Brain microvascular endothelial cell (primary cell): ENCODE results near the gene MPV17.

Experiments
- DNase-seq: peaks from one replicate; pipeline ENCODE4 v3.0.0-alpha.2; 2020
- H3K27ac ChIP-seq: fragments of 250-450 bp; sonication (Bioruptor Pico); 2 replicates; pipeline ENCODE4 v1.5.1; 2020; ENCODE audit warnings: mild to moderate bottlenecking, moderate library complexity
- H3K27me3 ChIP-seq: fragments of 250-450 bp; sonication (Bioruptor Pico); replicated peaks from 2 replicates; pipeline ENCODE4 v1.5.1; 2020; ENCODE audit warnings: mild to moderate bottlenecking
- H3K36me3 ChIP-seq: fragments of 250-450 bp; sonication (Bioruptor Pico); replicated peaks from 2 replicates; pipeline ENCODE4 v1.5.1; 2020; ENCODE audit warnings: mild to moderate bottlenecking
- H3K4me3 ChIP-seq: 2 replicates; pipeline ENCODE4 v1.5.1; 2011; ENCODE audit warnings: low read depth, mild to moderate bottlenecking, control low read depth, low read length, moderate library complexity
- in situ Hi-C: cut with HindIII; loops from 2 replicates; pipeline ENCODE4 v1.10.0; 2017; ENCODE audit warnings: low sequenced_read_pairs, low pct_ligation_motif_present
- TF ChIP-seq, protein P1 (sequence below): IDR thresholded peaks from 2 replicates; pipeline ENCODE4 v1.5.1; 2011; ENCODE audit warnings: low read depth, mild to moderate bottlenecking, moderate library complexity, low read length, control low read depth, inconsistent platforms; ENCODE audit errors: missing control alignments

MPV17 gene

DNA sequence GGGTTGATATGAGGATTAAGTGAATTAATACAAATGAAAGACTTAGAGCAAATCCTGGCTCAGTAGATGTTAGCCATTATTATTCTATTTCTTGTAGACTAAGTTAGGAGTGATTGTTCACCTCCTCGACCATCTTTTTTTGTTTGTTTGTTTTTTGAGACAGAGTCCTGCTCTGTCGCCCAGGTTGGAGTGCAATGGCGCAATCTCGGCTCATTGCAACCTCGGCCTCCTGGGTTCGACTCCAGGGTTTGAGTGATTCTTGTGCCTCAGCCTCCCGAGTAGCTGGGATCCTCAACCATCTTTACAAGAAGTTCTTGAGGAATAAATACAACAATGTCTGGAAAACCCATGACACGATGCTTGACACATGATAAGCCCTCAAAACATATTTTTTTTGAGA lies 28.0 kb downstream of the MPV17 start:
- no peaks in the 10 kb centered on the region for H3K36me3 ChIP-seq
- H3K4me3 ChIP-seq, result no peak overlapping the region
- TF ChIP-seq, protein P1, sequence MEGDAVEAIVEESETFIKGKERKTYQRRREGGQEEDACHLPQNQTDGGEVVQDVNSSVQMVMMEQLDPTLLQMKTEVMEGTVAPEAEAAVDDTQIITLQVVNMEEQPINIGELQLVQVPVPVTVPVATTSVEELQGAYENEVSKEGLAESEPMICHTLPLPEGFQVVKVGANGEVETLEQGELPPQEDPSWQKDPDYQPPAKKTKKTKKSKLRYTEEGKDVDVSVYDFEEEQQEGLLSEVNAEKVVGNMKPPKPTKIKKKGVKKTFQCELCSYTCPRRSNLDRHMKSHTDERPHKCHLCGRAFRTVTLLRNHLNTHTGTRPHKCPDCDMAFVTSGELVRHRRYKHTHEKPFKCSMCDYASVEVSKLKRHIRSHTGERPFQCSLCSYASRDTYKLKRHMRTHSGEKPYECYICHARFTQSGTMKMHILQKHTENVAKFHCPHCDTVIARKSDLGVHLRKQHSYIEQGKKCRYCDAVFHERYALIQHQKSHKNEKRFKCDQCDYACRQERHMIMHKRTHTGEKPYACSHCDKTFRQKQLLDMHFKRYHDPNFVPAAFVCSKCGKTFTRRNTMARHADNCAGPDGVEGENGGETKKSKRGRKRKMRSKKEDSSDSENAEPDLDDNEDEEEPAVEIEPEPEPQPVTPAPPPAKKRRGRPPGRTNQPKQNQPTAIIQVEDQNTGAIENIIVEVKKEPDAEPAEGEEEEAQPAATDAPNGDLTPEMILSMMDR, result no peak
- no peak for DNase-seq
- peaks cover 12% of the 10 kb centered on the region for H3K27me3 ChIP-seq
- in situ Hi-C loops, result loop anchor here (25.0 kb wide), 1 partner anchor 183 kb away; the partner anchor contains the start of genes ABHD1 and CGREF1
- no peak overlapping the region for H3K27ac ChIP-seq

DNA sequence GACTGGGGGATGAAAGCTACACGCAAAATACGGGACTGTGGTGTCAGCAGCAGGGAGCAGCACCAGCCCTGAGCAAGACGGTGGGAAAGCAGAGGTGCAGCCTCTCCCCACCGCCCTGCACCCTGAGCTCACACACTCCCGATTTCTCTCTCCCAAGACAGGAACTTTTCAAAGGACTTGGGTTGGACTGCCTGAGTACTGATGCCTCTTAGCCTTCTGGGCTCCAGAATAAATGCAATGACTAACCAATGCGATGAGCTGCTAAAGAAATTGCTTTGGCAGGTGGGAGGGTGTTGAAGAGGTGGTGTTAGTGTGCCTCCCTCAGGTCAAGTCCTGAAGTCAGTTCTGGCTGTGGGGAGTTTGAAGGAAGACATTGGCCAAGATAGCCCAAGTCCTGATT lies 31.0 kb downstream of the MPV17 start:
- H3K27ac ChIP-seq, result no peak overlapping the region
- H3K27me3 ChIP-seq, result peaks cover 15% of the 10 kb centered on the region
- H3K4me3 ChIP-seq, result no peak overlapping the region
- in situ Hi-C loops, result loop anchor here (25.0 kb wide), 1 partner anchor 180 kb away; the partner anchor contains the start of genes ABHD1 and CGREF1
- TF ChIP-seq, protein P1, result no peak
- no peak for DNase-seq
- no peaks in the 10 kb centered on the region for H3K36me3 ChIP-seq

DNA sequence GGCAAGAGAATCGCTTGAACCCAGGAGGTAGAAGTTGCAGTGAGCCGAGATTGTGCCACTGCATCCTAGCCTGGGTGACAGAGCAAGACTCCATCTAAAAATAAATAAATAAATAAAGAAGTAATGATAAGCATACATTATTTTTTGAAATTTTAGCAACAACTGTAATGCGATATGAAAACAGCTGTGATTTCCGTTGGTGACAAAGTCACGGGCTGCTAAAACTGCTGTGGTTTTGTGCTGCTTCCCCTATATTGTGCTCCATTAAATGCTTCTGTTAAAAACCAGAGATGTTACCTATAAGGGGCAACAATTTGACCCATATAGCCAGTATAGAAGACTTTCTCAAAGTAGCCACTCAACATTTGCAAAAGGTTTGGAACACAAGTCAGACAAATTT lies 32.3 kb downstream of the MPV17 start:
- no peak overlapping the region for H3K4me3 ChIP-seq
- H3K27ac ChIP-seq, result no peak overlapping the region
- TF ChIP-seq, protein P1, result no peak
- DNase-seq, result no peak
- H3K36me3 ChIP-seq, result no peaks in the 10 kb centered on the region
- H3K27me3 ChIP-seq, result peaks cover 14% of the 10 kb centered on the region
- in situ Hi-C loops, result loop anchor here (25.0 kb wide), 1 partner anchor 178 kb away; the partner anchor contains the start of genes ABHD1 and CGREF1

DNA sequence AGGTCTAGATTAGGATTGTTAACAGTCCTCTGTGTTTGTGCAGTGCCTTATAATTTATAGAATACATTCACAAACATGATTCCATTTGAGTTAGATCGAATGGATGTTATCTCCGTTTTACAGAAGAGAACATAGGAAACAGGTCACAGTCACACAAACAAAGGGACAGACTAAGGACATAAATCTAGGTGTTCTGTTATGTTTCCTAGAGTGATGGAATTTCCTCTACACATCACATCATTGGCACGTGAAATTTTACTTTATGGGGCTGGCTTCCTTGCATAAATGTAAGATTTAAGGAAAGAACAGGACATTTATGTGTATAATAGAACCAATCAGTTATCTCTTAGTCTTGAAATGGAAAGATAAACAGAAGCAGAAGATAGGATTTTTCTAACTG lies 34.3 kb downstream of the MPV17 start:
- in situ Hi-C loops, result loop anchor here (25.0 kb wide), 1 partner anchor 176 kb away; the partner anchor contains the start of genes ABHD1 and CGREF1
- peaks cover 21% of the 10 kb centered on the region for H3K27me3 ChIP-seq
- no peak for DNase-seq
- no peak overlapping the region for H3K4me3 ChIP-seq
- H3K27ac ChIP-seq, result no peak overlapping the region
- no peaks in the 10 kb centered on the region for H3K36me3 ChIP-seq
- TF ChIP-seq, protein P1, result no peak

DNA sequence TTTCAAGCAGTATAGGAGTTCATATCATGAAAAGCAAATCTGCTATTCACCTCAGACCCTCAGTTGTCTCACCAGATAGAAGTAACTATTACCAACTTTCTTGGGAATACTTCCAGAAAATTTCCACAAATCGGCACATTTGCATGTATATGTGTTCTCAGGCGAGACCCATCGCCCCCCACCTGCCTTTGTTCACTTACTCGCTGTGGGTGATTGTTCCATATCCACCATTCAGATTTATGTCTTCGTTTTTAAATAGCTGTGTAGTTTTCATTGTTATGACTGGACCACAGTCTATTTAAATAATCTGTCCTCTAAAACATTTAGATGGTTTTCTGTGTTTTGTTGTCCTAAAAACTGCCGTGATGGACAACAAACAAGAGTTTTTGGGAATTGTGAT lies 37.4 kb downstream of the MPV17 start:
- Histone ChIP-seq H3K4me3 (no peak overlapping the region), H3K27me3 (peaks cover 18% of the 10 kb centered on the region), H3K36me3 (no peaks in the 10 kb centered on the region), H3K27ac (no peak overlapping the region)
- in situ Hi-C loops, result loop anchor here (25.0 kb wide), 1 partner anchor 173 kb away; the partner anchor contains the start of genes ABHD1 and CGREF1
- no peak for DNase-seq
- TF ChIP-seq, protein P1, result no peak

DNA sequence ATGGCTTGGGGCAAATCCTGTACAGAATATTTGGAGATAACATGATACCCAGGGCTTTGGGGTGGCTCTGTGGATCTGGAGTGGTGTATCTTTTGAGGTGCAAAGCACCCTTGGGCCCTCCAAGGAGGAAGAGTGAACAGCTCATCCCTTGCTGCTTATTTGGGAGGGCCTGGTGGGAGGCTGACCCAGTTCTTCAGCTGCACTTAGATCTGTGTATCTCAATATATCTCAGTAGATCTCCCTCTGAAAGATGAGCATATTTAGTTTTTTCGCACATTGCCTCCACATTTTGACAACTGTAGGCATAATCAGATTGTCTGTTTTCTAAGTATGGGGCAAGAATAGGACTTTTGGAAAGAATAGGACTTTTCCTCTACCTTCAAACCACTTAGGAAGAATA lies 37.9 kb downstream of the MPV17 start:
- in situ Hi-C loops, result loop anchor here (25.0 kb wide), 1 partner anchor 173 kb away; the partner anchor contains the start of genes ABHD1 and CGREF1
- H3K36me3 ChIP-seq, result no peaks in the 10 kb centered on the region
- H3K27ac ChIP-seq, result no peak overlapping the region
- no peak overlapping the region for H3K4me3 ChIP-seq
- H3K27me3 ChIP-seq, result peaks cover 18% of the 10 kb centered on the region
- no peak for DNase-seq
- TF ChIP-seq, protein P1, result no peak
